ENCODE measurements around the gene ELMO1. TPM values are rescaled to one million over a fixed set of nuclear protein-coding genes. Genes with fewer than 3 reads are reported as not detected.

ELMO1 gene
- total RNA-seq, 1 experiment from 2014 or later = 1.1 TPM

DNA sequence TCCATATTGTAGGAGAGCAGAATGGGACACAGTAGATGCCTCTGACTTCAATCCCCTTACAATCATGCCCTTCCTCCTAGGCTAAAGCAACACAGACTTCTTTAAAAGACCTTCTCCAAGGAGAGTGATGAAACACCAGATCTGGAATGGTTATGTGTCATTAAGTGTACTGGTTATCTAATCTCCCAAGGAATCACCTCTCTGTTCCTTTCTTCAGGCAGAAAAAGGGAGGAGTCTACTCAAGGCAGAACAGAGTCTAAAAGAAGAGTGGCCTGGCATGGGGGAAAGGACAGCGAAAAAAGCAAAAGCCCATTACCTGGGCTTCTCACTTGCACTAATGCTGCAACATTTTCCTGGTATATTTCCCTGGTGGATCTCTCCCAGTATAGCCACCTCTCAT is 2.9 kb downstream of the ELMO1 start:
- Histone ChIP-seq H2AFZ (ENCODE audit: low read depth, low read length, poor library complexity, severe bottlenecking) (no peak overlapping the region), H3K9me2 (ENCODE audit: insufficient read depth) (no peaks in the 10 kb centered on the region), H3K9ac (ENCODE audit: low read length) (no peak overlapping the region), H3K4me2 (ENCODE audit: low read length) (no peak overlapping the region), H3K36me3 (ENCODE audit: control insufficient read depth in 1 of 2, insufficient read depth in 2 of 2, low read length in 2 of 2) (no peaks in the 10 kb centered on the region), H3K27me3 (ENCODE audit: insufficient read depth, low read length) (no peaks in the 10 kb centered on the region; the same call in 1 of the 2 replicates), H3K79me2 (ENCODE audit: insufficient read depth, low read length) (no peaks in the 10 kb centered on the region), H4K20me1 (ENCODE audit: insufficient read depth) (no peaks in the 10 kb centered on the region), H3K4me3 (replicated peaks in 1 of 2; ENCODE audit: low read depth in 1 of 2, low read length in 2 of 2) (no peak overlapping the region), H3K27ac (ENCODE audit: low read depth, low read length) (no peak overlapping the region), H3K4me1 (ENCODE audit: control insufficient read depth in 1 of 2, insufficient read depth in 2 of 2, low read length in 2 of 2) (no peaks in the 10 kb centered on the region), H3K9me3 (ENCODE audit: control insufficient read depth in 1 of 2, insufficient read depth in 1 of 2, low read depth in 1 of 2, low read length in 2 of 2) (no peaks in the 10 kb centered on the region)
- ATAC-seq (no peak), DNase-seq (ENCODE audit: low read depth, low spot score) (no peak)
- ChIA-PET RAD21 (ENCODE audit: low non-redundant PET in 1 of 2, low total read pairs in 2 of 2, uncharacterized antibody in 2 of 2, unreplicated experiment in 2 of 2) (no interaction called here), CTCF (no interaction called here), POLR2A (no interaction called here)
- BruUV-seq (replicated peaks) = no TSS peak
- intact Hi-C loops (cut with micrococcal nuclease) = no loop called here
- TF ChIP-seq FOSL1 (IDR thresholded peaks at IDR 0.05; ENCODE audit: low read depth) (no peak), EGR1 (IDR thresholded peaks at IDR 0.05; ENCODE audit: low read depth) (no peak)
- TF ChIP-seq, protein P1, sequence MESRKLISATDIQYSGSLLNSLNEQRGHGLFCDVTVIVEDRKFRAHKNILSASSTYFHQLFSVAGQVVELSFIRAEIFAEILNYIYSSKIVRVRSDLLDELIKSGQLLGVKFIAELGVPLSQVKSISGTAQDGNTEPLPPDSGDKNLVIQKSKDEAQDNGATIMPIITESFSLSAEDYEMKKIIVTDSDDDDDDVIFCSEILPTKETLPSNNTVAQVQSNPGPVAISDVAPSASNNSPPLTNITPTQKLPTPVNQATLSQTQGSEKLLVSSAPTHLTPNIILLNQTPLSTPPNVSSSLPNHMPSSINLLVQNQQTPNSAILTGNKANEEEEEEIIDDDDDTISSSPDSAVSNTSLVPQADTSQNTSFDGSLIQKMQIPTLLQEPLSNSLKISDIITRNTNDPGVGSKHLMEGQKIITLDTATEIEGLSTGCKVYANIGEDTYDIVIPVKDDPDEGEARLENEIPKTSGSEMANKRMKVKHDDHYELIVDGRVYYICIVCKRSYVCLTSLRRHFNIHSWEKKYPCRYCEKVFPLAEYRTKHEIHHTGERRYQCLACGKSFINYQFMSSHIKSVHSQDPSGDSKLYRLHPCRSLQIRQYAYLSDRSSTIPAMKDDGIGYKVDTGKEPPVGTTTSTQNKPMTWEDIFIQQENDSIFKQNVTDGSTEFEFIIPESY (IDR thresholded peaks at IDR 0.05; ENCODE audit: extremely low read depth, insufficient replicate concordance, low read length) = no peak
- TF ChIP-seq, protein P2, sequence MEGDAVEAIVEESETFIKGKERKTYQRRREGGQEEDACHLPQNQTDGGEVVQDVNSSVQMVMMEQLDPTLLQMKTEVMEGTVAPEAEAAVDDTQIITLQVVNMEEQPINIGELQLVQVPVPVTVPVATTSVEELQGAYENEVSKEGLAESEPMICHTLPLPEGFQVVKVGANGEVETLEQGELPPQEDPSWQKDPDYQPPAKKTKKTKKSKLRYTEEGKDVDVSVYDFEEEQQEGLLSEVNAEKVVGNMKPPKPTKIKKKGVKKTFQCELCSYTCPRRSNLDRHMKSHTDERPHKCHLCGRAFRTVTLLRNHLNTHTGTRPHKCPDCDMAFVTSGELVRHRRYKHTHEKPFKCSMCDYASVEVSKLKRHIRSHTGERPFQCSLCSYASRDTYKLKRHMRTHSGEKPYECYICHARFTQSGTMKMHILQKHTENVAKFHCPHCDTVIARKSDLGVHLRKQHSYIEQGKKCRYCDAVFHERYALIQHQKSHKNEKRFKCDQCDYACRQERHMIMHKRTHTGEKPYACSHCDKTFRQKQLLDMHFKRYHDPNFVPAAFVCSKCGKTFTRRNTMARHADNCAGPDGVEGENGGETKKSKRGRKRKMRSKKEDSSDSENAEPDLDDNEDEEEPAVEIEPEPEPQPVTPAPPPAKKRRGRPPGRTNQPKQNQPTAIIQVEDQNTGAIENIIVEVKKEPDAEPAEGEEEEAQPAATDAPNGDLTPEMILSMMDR (IDR thresholded peaks at IDR 0.05 in 2 of 3, conservative IDR thresholded peaks at IDR 0.05 in 1 of 3; ENCODE audit: borderline replicate concordance in 1 of 3, insufficient read depth in 1 of 3, low read depth in 2 of 3, low read length in 2 of 3) = no peak
